ENCODE data around the gene CELA3A. TPM values are rescaled to one million over a fixed set of nuclear protein-coding genes. Genes with fewer than 3 reads are reported as not detected.

CELA3A gene
- total and polyA plus RNA-seq, 2 of the 13 experiments (the other 11 are each of a cell fraction or from before 2014, with no cell fraction given): 0.09 TPM; not detected in 1

- TF ChIP-seq ZBTB49 (CRISPR knock-in tag; IDR thresholded peaks at IDR 0.05; ENCODE audit: borderline replicate concordance) (no peak), TAF1 (CRISPR knock-in tag; IDR thresholded peaks at IDR 0.05) (peak; percentile 42; the same call in 1 of the 2 replicates), MIER3 (CRISPR knock-in tag; IDR thresholded peaks at IDR 0.05; ENCODE audit: borderline replicate concordance) (0 out of 2 replicates have a peak, but pooled peaks have one; percentile 26), ZNF234 (CRISPR knock-in tag; conservative IDR thresholded peaks at IDR 0.05) (no peak), ZNF772 (CRISPR knock-in tag; IDR thresholded peaks at IDR 0.05) (no peak), ZSCAN29 (CRISPR knock-in tag; conservative IDR thresholded peaks at IDR 0.05) (no peak), THRA (CRISPR knock-in tag; IDR thresholded peaks at IDR 0.05; ENCODE audit: borderline replicate concordance) (no peak), ZNF232 (CRISPR knock-in tag; IDR thresholded peaks at IDR 0.05; ENCODE audit: borderline replicate concordance) (no peak), ZNF557 (CRISPR knock-in tag; IDR thresholded peaks at IDR 0.05) (no peak), KAT8 (CRISPR knock-in tag; IDR thresholded peaks at IDR 0.05) (0 out of 2 replicates have a peak, but pooled peaks have one; percentile 15), RXRA (CRISPR knock-in tag; IDR thresholded peaks at IDR 0.05) (no peak), POGK (CRISPR knock-in tag; conservative IDR thresholded peaks at IDR 0.05) (no peak), SETDB1 (CRISPR knock-in tag; IDR thresholded peaks at IDR 0.05; ENCODE audit: borderline replicate concordance) (no peak), HBP1 (CRISPR knock-in tag; IDR thresholded peaks at IDR 0.05; ENCODE audit: low read depth) (no peak), MEF2D (CRISPR knock-in tag; IDR thresholded peaks at IDR 0.05) (no peak), BRD4 (CRISPR knock-in tag; IDR thresholded peaks at IDR 0.05) (no peak), FOXK2 (IDR thresholded peaks at IDR 0.05) (no peak), SIN3A (IDR thresholded peaks at IDR 0.05; ENCODE audit: borderline replicate concordance, low read depth, low read length) (no peak), PATZ1 (CRISPR knock-in tag; IDR thresholded peaks at IDR 0.05) (0 out of 2 replicates have a peak, but pooled peaks have one; percentile 21), KLF11 (CRISPR knock-in tag; IDR thresholded peaks at IDR 0.05) (no peak), PCBP2 (optimal IDR thresholded peaks at IDR 0.05; ENCODE audit: low read depth, low read length, poor library complexity, severe bottlenecking) (no peak)
These were observed 47.1 kb downstream of the CELA3A start (continued) for GRCh38 chr1:22048351-22049192.
